Activated T-helper 2 cell treated with anti-CD3 and anti-CD28 coated beads, Interferon-gamma antibody, Interleukin-2, Interleukin-4, amounts not matched to agents 10 μg/mL and 5 μg/mL and 100 μg/mL, durations not matched to agents 14 hours and 24 hours and 36 hours (primary cell): ENCODE data around the gene MDH1. TPM values are rescaled to one million over a fixed set of nuclear protein-coding genes. Genes with fewer than 3 reads are reported as not detected.

Experiments
- DNase-seq: peaks from one replicate; pipeline ENCODE4 v3.0.0; 2021; ENCODE audit warnings: low spot score
- H3K27ac Mint-ChIP-seq: one replicate; pipeline ENCODE4 v1.8.0; 2021; ENCODE audit warnings: mixed read lengths
- H3K27me3 Mint-ChIP-seq: one replicate; pipeline ENCODE4 v1.8.0; 2021; ENCODE audit warnings: low read depth, mixed read lengths
- H3K36me3 Mint-ChIP-seq: one replicate; pipeline ENCODE4 v1.8.0; 2021; ENCODE audit warnings: low read depth, mixed read lengths
- H3K4me1 Mint-ChIP-seq: one replicate; pipeline ENCODE4 v1.8.0; 2021; ENCODE audit warnings: low read depth, mixed read lengths
- H3K4me3 Mint-ChIP-seq: one replicate; pipeline ENCODE4 v1.8.0; 2021; ENCODE audit warnings: low read depth, mild to moderate bottlenecking, moderate library complexity, mixed read lengths
- H3K9me3 Mint-ChIP-seq: one replicate; pipeline ENCODE4 v1.8.0; 2021; ENCODE audit warnings: mixed read lengths
- intact Hi-C: fragments of 100-400 bp; cut with micrococcal nuclease; formaldehyde crosslinking; loops from one replicate; pipeline ENCODE4 v1.15.1; 2023
- total RNA-seq: library from RNA; stranded (reverse); gene quantifications from 2 replicates; pipeline ENCODE4 v1.2.3, GENCODE V29; 2022

Gene MDH1
- total RNA-seq, 1 donor from 2014 or later = 212 TPM

- Mint-ChIP-seq H3K4me1 (peaks cover 2% of the 10 kb centered on the region), H3K9me3 (no peaks in the 10 kb centered on the region), H3K4me3 (no peak overlapping the region), H3K36me3 (no peaks in the 10 kb centered on the region), H3K27ac (no peak overlapping the region), H3K27me3 (peaks cover 6% of the 10 kb centered on the region)
- no peak for DNase-seq
- intact Hi-C loops = no loop called here
Observed at GRCh38 chr2:63654959-63655358, 66.2 kb downstream of the MDH1 start.

Other genes with a start within 250 kb of the MDH1 start
- gene WDPCP, start 486 bp upstream of the MDH1 start, total RNA-seq = 5.5 and 6.1 TPM in 2 replicates